Breast epithelium (tissue), 3 donors: Measurements from ENCODE around the gene CCSER1.

Experiments used
- POLR2A ChIP-seq: fragments of 450-650 bp; IDR thresholded peaks from one replicate; pipeline ENCODE4 v1.6.1; 2016; ENCODE audit warnings: antibody characterized with exemption, mild to moderate bottlenecking, moderate library complexity
- POLR2AphosphoS5 ChIP-seq, 3 donors: sonication (generic); formaldehyde crosslinking; IDR thresholded peaks; one replicate each; pipeline ENCODE4 v1.6.1; 2017; ENCODE audit warnings: antibody characterized with exemption in 3 of 3
- TF ChIP-seq, protein P1 (sequence below), 3 donors: fragments of 450-650 bp; IDR thresholded peaks; one replicate each; pipeline ENCODE4 v1.5.1; 2016 to 2017; ENCODE audit warnings: antibody characterized with exemption in 3 of 3, mild to moderate bottlenecking in 3 of 3, moderate library complexity in 3 of 3

DNA sequence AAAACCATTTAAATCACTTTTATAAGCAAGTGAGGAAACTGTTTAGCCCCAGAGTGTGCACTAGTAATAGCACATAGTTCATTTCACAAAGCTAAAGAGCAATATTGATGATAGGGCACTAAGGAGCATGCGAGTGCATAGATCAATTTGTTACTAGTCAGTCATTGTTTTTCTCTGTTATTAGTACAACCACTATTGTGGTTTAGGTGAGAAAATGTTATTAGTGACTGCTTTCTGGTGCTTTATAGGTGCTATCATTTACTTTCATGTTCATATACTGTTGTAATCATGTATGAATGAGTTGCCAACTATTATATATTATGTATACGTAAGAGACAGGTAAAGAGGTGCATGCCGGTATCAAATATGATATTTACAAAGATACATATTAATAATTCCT lies 113.8 kb downstream of the CCSER1 start:
- TF ChIP-seq, protein P1, sequence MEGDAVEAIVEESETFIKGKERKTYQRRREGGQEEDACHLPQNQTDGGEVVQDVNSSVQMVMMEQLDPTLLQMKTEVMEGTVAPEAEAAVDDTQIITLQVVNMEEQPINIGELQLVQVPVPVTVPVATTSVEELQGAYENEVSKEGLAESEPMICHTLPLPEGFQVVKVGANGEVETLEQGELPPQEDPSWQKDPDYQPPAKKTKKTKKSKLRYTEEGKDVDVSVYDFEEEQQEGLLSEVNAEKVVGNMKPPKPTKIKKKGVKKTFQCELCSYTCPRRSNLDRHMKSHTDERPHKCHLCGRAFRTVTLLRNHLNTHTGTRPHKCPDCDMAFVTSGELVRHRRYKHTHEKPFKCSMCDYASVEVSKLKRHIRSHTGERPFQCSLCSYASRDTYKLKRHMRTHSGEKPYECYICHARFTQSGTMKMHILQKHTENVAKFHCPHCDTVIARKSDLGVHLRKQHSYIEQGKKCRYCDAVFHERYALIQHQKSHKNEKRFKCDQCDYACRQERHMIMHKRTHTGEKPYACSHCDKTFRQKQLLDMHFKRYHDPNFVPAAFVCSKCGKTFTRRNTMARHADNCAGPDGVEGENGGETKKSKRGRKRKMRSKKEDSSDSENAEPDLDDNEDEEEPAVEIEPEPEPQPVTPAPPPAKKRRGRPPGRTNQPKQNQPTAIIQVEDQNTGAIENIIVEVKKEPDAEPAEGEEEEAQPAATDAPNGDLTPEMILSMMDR (IDR thresholded peaks at IDR 0.05), result no peak
- TF ChIP-seq POLR2AphosphoS5 (IDR thresholded peaks at IDR 0.05) (no peak), POLR2A (no peak)
